Suprapubic skin (tissue), 4 donors: ENCODE measurements around the gene TMEM72. TPM values are rescaled to one million over a fixed set of nuclear protein-coding genes. Genes with fewer than 3 reads are reported as not detected.

Source experiments
- DNase-seq, 2 donors: peaks; one replicate each; pipeline ENCODE4 v3.0.0-alpha.2; 2019; ENCODE audit warnings: low spot score in 2 of 2
- H3K27ac ChIP-seq: fragments of 200-600 bp; sonication (generic); one replicate; pipeline ENCODE4 v1.5.1; 2019
- H3K27me3 ChIP-seq: fragments of 200-600 bp; sonication (generic); one replicate; pipeline ENCODE4 v1.5.1; 2019
- H3K36me3 ChIP-seq: fragments of 200-600 bp; sonication (generic); one replicate; pipeline ENCODE4 v1.5.1; 2019
- H3K4me1 ChIP-seq: fragments of 200-600 bp; sonication (generic); one replicate; pipeline ENCODE4 v1.5.1; 2019
- H3K4me3 ChIP-seq: fragments of 200-600 bp; sonication (generic); one replicate; pipeline ENCODE4 v1.5.1; 2019; ENCODE audit warnings: mild to moderate bottlenecking
- H3K9me3 ChIP-seq: fragments of 200-600 bp; sonication (generic); one replicate; pipeline ENCODE4 v1.5.1; 2019
- EP300 ChIP-seq: sonication (generic); formaldehyde crosslinking; IDR thresholded peaks from one replicate; pipeline ENCODE4 v1.6.1; 2017; ENCODE audit warnings: antibody characterized with exemption
- POLR2A ChIP-seq, 2 donors: fragments of 450-650 bp; IDR thresholded peaks; one replicate each; pipeline ENCODE4 v1.6.1; 2017; ENCODE audit warnings: antibody characterized with exemption in 2 of 2, mild to moderate bottlenecking in 2 of 2, moderate library complexity in 2 of 2
- POLR2AphosphoS5 ChIP-seq, 3 donors: sonication (generic); formaldehyde crosslinking; IDR thresholded peaks; one replicate each; pipeline ENCODE4 v1.6.1; 2017; ENCODE audit warnings: antibody characterized with exemption in 3 of 3
- WGBS: methylation state at CpG from one replicate; pipeline ENCODE4 v1.1.5; 2018; 5-methylcytosine and 5-hydroxymethylcytosine counted together
- total RNA-seq, 4 donors: library from RNA; depleted of rRNA; stranded (reverse); fragments of >200 nt; gene quantifications; one replicate each; pipeline ENCODE4 v1.1.0, GENCODE V29; 2016
- TF ChIP-seq, protein P1 (sequence below), 2 donors: fragments of 200-600 bp in 1 of 2; fragments of 450-650 bp in 1 of 2; sonication (generic) in 1 of 2; IDR thresholded peaks; one replicate each; pipeline ENCODE4 v1.5.1; 2016 to 2019; ENCODE audit warnings: antibody characterized with exemption in 2 of 2, mild to moderate bottlenecking in 1 of 2, moderate library complexity in 1 of 2

TMEM72 gene
- total RNA-seq, 4 donors from 2014 or later, result not detected

DNA sequence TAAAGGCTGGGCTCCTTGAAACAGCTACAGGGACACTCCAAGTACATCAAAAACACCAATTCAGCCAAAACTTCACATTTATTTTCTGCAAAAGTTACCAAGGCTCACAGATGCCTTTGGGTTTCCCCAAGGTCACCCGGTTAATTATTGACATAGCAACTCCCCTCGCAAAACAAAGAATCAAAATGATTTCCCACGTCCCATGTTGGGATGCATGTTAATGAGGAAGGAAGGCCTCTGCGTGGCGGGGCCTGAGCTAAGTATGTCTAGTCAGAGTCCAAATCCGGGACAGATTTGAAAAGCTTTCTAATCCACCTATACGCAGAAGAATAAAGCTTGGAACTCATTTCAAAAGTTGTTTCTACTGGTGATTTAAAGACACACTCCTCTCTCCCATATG is 535 bp upstream of the TMEM72 start:
- Histone ChIP-seq H3K27me3 (no peaks in the 10 kb centered on the region), H3K27ac (no peak overlapping the region), H3K4me1 (peaks cover 2% of the 10 kb centered on the region), H3K9me3 (no peaks in the 10 kb centered on the region), H3K36me3 (no peaks in the 10 kb centered on the region), H3K4me3 (no peak overlapping the region)
- DNase-seq, result no peak
- TF ChIP-seq POLR2A (IDR thresholded peaks at IDR 0.05), result no peak
- no peak for TF ChIP-seq EP300
- TF ChIP-seq, protein P1, sequence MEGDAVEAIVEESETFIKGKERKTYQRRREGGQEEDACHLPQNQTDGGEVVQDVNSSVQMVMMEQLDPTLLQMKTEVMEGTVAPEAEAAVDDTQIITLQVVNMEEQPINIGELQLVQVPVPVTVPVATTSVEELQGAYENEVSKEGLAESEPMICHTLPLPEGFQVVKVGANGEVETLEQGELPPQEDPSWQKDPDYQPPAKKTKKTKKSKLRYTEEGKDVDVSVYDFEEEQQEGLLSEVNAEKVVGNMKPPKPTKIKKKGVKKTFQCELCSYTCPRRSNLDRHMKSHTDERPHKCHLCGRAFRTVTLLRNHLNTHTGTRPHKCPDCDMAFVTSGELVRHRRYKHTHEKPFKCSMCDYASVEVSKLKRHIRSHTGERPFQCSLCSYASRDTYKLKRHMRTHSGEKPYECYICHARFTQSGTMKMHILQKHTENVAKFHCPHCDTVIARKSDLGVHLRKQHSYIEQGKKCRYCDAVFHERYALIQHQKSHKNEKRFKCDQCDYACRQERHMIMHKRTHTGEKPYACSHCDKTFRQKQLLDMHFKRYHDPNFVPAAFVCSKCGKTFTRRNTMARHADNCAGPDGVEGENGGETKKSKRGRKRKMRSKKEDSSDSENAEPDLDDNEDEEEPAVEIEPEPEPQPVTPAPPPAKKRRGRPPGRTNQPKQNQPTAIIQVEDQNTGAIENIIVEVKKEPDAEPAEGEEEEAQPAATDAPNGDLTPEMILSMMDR (IDR thresholded peaks at IDR 0.05), result no peak
- TF ChIP-seq POLR2AphosphoS5 (IDR thresholded peaks at IDR 0.05), result no peak
- WGBS, result 61% methylated on average over 6 of the region's 7 CpGs

DNA sequence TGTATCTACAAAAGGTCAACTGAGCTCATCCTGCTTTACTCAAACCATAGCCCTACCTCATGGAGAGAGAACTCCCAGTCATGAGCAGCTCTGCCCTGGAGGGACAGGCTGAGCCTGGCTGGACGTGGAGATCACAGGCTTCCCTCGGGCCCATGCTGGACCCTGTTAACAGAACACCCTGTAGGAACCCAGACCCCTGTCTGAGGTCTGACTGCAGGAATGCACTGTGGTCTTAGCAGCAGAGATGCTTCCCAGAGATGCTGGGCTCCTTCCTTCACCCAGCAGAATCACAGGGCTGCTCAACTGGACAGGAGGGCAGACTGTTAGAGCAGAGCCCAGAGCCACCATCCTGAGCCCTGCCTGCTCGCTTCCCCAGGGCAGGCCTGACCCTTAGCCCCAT is 814 bp downstream of the TMEM72 start:
- no peak for TF ChIP-seq POLR2A (IDR thresholded peaks at IDR 0.05)
- Histone ChIP-seq H3K36me3 (no peaks in the 10 kb centered on the region), H3K27me3 (no peaks in the 10 kb centered on the region), H3K4me1 (peaks cover 2% of the 10 kb centered on the region), H3K27ac (no peak overlapping the region), H3K4me3 (no peak overlapping the region), H3K9me3 (no peaks in the 10 kb centered on the region)
- WGBS, result 100% methylated on average over 1 of the region's 3 CpGs
- DNase-seq, result no peak

DNA sequence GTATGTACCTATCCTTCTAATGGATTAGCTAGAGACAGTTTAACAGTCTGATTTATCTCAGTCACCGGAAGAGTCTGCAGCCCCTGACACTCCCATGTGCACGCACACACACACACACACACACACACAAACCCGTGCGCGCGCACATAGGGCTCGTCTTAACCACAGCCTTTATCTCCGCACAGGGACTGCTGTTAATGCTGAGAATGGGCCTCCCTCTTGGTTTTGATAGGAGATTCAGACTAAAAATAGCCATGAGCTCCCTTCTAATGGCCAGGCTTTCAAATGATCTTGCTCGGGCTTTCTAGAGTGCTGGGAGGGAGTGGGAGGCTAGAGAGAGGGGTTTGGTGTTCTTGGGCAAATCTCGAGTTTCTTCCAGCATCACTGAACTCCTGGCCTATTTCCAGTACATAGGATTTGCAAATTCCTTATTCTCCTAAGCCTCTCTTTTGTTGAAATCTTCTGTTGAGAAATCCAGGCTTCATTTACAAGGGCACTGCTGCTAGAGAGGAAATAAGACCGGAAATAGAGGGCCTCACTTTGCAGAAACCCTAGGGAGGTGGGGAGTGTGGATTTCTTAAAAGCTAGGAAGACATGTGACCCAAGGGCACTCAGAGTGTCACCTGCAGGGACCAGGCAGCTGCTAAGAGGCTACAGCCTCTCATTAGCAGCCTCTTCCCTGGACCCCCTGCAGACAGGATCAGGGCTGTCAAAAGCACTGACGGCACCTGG is 2.4 kb downstream of the TMEM72 start:
- DNase-seq, result no peak
- H3K4me1 ChIP-seq, result peaks cover 2% of the 10 kb centered on the region
- H3K9me3 ChIP-seq, result no peaks in the 10 kb centered on the region
- no peak overlapping the region for H3K27ac ChIP-seq
- WGBS, result 75% methylated on average over 12 of the region's 12 CpGs
- H3K27me3 ChIP-seq, result no peaks in the 10 kb centered on the region
- TF ChIP-seq POLR2A (IDR thresholded peaks at IDR 0.05) (no peak), POLR2AphosphoS5 (IDR thresholded peaks at IDR 0.05) (no peak), EP300 (no peak)
- TF ChIP-seq, protein P1 (IDR thresholded peaks at IDR 0.05), result no peak
- H3K36me3 ChIP-seq, result no peaks in the 10 kb centered on the region
- no peak overlapping the region for H3K4me3 ChIP-seq

DNA sequence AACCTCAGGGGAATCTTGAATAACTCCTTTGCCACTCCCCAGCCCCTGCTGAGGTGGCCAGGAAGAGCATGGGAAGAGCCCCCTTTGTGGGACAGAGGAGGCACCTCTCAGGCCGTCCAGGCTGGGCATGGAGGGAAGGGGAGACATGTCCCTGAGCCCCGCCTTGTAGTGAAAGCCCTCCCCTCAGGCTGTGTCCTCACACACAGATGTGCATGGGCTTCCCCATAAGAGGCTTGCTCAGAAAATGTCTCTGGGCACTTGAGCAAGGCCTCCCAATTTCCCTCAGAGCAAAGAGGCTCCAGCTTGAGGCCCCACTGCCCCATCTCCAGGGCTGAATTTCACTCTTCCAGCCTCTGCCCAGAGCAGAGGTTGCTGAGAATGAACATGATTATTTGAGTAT is 3.8 kb downstream of the TMEM72 start:
- Histone ChIP-seq H3K9me3 (no peaks in the 10 kb centered on the region), H3K27me3 (no peaks in the 10 kb centered on the region), H3K27ac (no peak overlapping the region), H3K36me3 (no peaks in the 10 kb centered on the region), H3K4me3 (no peak overlapping the region), H3K4me1 (peaks cover 2% of the 10 kb centered on the region)
- TF ChIP-seq, protein P1 (IDR thresholded peaks at IDR 0.05), result no peak
- TF ChIP-seq EP300 (no peak), POLR2A (IDR thresholded peaks at IDR 0.05) (no peak), POLR2AphosphoS5 (IDR thresholded peaks at IDR 0.05) (no peak)
- 83% methylated on average over 1 of the region's 2 CpGs for WGBS
- no peak for DNase-seq

DNA sequence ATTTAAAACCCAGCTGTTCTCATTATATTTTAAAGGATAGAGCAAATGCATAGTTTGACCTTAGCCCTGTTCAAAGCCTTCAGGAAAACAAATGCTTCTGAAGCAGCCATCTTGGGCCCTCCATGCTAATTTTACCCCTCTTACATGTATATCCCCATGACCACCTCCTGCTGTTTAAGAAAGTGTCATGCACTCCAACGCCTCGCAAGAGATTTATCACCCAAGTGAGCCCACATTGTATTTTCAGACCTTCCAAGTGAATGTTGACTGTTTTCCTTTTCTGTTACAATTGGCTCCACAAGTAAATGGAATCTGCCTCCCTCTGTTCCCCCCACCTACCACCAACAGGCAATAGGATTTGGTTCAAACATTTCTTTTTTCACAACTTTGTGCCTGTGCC is 5.3 kb downstream of the TMEM72 start:
- no peak overlapping the region for H3K27ac ChIP-seq
- TF ChIP-seq POLR2AphosphoS5 (IDR thresholded peaks at IDR 0.05), result no peak
- TF ChIP-seq, protein P1 (IDR thresholded peaks at IDR 0.05), result no peak
- no peak for TF ChIP-seq POLR2A (IDR thresholded peaks at IDR 0.05)
- no peak for TF ChIP-seq EP300
- WGBS, result 86% methylated on average over 2 of the region's 2 CpGs
- H3K4me1 ChIP-seq, result no peaks in the 10 kb centered on the region
- no peak for DNase-seq
- no peaks in the 10 kb centered on the region for H3K27me3 ChIP-seq
- H3K9me3 ChIP-seq, result no peaks in the 10 kb centered on the region
- no peaks in the 10 kb centered on the region for H3K36me3 ChIP-seq
- H3K4me3 ChIP-seq, result no peak overlapping the region
